Endometrium (tissue), 2 donors: ENCODE results near the gene TDP1.
"Not testable (repeated sequence)": the region's sequence is repeated elsewhere in the genome, so short reads cannot be mapped to it uniquely, and the experiment has no call there.

Experiments used
- FAIRE-seq: peaks from 2 replicates; lab custom pipeline; 2012; peaks lifted over from hg19 to GRCh38; lab: Jason Lieb, UNC
- donor health status: control.
- donor health status: control.

The TDP1 gene

DNA sequence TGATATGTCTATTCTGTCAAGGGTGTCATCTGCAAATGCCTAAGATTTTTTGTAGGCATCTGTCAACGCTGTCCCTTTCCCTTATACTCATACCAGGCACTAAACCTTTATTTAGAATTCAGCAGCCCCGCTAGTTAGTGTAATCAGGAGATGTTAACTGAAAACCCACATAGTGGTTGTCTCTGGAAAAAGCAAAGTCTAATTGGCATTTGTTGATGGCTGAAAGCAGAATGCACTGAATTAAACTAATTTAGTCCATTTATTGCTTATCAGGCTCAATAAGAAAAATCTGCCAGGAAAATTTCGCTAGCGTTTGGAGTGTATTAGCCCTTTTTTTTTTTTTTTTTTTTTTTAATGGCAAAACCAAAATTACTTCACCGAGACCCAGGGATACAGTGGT is 34.5 kb downstream of the TDP1 start:
- no peak for FAIRE-seq

DNA sequence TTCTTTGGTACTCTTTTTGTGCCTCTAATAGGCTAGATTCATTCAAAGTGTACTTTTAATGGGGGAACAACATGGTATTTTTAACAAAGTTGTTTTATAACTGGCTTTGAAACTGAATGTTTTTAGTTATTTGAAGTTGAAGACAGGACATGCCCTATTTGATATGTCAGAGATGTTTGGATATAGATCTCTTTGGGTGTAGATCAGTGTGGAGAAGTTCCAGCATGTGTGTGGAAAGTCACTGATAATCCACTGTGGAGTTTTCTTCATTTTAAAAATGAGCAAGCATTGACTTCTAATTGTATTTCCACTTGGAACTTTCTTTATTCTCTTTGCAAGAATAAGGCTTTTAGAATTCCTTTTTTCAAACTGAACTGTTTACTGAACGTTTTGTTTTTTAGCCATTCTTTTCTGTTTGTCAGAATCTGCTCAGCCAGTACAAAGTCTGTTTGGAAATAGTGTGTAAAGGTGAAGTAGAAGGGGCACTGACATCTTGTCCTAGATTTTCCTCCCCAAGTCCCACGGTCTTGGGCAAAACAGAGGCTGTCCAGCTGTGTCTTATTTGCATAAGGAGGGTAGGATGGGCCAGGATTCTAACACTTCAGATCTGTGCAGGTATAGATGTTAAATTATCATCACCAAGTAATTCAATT is 35.0 kb downstream of the TDP1 start:
- no peak for FAIRE-seq

DNA sequence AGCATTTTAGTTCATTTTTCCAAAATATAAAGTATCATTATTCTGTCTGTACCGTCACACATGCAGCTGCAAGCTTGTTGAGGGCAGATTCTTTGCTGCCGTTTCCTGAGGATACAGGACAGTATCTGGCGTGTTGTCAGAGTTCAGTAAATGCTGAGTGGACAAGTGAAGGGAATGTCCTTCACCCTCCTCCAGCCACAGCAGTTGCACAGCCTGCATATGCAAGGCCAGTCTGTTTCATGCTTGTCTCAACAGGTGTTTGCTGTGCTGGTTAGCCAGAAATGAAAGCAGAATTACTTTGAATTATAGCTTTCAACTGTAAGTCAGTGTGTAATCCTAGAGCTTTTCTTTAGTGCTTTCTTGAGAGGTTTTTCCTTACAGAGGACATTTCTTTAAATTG is 36.5 kb downstream of the TDP1 start:
- no peak for FAIRE-seq

DNA sequence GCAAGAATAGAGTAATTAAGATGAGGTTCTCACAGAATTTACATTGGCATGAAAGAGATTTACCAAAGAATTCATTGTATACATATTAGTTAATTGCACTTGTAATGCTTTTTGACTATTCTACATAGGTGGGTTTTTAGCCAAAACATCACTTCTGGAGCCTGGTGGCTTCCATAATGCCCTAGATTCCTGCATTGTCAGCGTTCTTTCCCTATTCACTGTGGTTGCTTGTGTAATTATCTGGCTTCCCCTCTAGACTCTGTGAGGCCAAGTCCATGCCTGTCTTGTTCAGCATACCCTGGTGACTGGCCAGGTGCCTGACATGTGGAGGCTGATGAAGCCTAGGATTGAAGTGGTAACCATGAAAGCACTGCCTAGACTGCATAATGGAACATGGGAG is 41.2 kb downstream of the TDP1 start:
- FAIRE-seq = no peak

DNA sequence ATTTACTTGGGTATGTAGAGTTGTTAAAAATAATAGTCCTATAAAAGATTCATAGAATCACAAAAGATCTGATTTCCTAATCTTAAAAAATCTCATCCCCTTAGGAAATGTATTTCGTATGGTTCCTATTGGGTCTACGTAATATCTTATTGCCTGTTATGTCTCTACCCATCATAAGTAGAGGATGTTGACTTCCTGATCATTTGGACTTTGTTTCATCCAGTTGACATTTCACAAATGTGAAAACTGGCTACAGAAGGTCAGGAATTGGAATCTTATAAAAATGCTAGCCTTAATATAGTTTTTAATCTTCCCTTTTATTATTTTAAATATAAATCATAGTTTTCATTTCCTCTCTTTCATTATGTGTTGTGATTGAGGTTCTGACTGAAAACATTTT is 45.2 kb downstream of the TDP1 start:
- no peak for FAIRE-seq

DNA sequence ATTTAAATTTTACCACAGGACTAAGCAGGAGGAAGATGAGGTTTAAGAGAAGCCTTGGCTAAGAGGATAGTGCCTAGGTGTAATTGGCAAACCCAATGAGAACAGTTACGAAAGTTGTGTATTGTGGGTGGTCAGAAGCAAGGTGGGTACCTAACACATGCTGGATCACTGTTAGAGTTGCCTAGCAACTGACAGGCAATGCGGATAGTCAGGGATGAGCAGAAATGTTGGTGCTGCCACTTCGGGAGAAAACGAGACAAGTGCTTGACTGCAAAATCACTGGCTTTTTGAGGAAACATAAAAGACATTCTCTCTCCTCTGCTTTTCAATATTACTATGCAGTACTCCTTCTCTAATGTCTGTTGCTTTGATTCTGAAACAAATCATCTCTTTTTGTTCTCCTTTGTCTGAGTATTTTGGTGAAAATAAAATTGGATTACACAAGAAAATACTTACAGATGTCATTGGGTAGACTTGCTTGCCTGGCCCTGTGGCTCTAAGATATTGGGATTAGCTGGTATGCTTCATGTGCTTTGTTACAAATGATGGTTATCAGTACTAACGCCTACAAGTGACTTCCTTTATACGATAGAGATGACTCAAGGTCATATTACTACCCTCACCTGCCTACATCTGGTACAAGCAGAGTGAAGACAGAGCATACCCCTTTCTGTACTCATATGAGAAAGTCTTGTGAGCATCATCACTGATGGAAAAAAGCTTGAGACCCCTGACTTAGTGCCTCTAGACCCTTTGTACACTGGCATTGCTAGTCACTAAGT is 48.0 kb downstream of the TDP1 start:
- FAIRE-seq = no peak

DNA sequence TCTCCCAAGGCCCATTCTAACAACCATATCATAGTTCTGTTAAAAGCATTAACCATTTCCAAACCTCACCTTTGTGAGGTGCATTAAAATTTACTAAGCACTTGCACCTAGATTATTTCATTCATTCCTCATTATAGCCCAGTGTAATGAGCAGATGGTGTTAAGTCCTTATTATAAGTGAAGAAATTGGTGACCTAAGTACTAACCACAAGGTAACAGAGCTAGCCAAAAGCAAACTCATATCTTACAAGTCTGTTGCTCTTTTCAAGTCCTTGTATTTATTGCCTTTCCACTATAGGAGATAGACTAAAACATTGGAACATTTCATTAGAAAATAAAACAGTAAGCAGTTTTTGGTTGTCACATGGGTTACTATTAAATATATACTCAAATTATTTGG is 49.7 kb downstream of the TDP1 start:
- FAIRE-seq = no peak

DNA sequence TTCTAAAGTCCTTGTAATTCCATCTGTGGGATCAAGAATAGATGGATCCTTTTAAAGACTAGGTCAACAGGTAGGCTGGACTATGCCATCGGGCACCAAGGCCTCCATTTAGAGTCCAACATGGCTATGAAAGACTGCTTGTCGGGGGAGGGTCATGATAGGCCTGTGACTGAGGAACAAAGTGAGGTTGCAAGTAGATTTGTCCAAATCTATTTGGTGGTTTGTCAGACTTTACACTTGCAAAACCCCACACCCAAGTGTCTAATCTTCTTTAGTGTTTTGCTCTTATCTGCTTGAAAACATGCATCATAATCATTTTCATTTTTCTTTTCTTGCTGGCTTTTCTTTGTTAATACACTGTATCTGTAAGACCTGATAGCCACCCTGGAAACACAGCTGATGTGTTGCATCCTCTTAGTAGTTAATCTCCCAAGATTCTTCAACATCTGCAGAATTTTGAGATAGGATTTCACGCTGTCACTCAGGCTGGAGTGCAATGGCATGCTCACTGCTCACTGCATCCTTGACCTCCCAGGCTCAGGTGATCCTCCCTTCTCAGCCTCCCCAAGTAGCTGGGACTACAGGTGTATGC is 50.3 kb downstream of the TDP1 start:
- FAIRE-seq = no peak

DNA sequence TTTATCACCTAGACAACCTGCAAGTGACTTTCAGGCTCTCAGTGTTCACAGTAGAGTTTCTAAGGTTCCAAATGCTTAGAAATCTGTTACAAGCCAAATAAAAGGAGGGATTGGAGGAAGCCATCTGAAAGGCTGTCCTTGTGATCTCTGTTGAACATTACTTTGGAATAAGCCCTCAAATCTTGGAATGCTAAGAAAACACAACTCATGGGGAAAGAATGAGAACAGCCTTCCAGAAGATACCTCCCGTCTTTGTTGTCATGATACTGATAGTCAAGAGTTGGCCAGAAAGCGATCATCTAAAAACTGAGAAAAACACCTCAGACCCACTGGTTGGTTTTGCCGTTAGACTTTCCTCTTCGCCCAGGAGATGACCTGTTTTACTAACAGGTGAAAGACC is 61.6 kb downstream of the TDP1 start:
- no peak for FAIRE-seq

DNA sequence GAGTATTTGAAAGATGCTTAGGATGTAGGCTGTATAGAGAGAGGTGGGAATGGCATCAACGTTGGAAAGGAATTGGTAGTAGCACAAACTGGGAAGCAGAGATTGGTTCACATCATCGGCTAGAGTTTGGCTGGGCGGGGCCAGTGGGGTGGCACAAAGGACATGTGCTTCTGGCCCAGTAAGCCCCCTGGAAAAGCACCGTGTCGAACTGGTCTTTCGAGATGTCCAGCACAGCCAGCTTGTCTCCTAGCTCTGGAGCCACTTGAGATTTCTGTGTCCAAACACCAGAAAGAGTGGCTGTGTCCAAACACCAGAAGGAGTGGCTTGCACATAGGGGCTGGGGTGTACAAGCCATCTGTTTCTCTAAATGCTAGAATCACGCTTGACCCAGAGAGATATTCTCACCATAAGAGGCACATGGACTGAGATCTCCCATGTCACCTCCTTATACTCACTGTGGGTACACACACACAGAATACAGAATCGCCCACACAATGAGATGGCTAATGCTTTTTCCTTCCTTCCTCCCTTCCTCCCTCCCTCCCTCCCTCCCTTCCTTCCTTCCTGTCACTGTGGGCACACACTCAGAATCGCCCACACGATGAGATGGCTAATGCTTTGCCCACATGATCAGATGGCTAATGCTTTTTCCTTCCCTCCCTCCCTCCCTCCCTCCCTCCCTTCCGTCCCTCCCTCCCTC is 64.2 kb downstream of the TDP1 start:
- FAIRE-seq = no peak

DNA sequence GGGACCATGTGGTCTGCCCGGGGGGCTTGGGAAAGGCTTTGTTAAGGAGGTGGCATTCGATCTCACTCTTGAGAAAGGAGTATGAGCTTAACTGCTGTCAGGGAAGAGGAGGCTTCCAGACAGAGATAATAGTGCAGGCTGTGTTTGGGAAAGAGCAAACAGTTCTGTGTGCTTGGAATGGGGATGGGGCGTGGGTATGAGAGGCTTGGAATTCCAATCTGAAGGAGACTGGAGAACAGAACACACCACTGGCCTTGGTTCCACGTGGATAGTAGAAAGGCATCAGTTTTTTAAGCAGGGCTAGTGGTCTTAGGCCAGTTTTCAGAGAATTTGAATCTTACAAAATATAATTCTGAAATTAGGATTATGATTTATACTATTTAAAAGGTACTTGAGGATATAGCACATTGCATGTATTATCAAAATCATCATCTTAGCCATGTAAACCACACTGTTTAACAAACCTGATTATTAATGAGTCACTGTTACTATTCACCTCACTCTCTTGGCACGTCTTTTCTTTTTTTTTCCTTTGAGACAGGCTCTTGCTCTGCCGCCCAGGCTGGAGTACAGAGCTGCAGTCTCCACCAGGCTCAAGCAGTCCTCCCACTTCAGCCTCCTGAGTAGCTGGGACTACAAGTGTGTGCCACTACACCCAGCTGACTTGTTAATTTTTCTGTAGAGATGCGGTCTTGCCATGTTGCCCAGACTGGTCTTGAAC is 67.6 kb downstream of the TDP1 start:
- no peak for FAIRE-seq

DNA sequence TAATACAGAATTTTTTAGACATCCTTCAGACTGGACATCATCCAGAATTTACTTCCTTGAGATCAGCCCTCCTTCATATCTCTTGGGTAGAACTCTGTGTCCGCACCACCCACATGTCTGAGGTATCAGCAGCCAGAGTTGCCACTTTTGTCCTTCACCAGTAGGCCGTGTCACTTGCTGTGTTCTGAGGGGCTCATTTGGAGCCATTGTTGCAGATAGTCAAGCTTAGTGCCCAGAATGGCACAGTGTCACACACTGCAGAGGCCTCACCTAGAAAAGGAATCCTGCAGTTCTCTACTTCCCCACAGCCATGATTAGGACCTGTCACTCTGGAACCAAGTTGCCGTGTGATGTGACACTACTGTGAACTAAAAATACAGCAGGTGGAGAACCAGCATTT is 69.2 kb downstream of the TDP1 start:
- FAIRE-seq = no peak

DNA sequence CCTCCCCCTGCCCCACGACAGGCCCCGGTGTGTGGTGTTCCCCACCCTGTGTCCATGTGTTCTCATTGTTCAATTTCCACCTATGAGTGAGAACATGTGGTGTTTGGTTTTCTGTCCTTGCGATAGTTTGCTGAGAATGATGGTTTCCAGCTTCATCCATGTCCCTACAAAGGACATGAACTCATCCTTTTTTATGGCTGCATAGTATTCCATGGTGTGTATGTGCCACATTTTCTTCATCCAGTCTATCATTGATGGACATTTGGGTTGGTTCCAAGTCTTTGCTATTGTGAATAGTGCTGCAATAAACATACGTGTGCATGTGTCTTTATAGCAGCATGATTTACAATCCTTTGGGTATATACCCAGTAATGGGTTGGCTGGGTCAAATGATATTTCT is 70.9 kb downstream of the TDP1 start:
- not testable (repeated sequence) for FAIRE-seq

DNA sequence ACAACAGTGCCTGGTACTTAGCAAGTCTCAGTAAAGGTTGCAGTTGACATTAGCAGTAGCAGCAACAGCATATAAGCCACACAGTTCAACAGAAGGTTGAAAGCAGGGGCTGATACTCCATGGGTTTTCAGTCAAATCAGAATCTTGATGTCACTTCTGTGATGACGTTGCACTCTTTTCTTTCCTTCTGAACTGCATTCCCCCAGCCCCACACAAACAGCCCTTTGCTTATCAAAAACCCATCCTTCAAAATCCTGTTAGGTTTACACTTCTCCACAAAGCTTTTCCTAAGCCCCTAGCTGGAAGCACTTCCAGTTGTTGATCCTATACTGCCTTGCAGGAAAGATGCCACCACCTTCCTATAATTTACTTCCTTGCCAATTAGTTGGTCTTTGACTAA is 72.1 kb downstream of the TDP1 start:
- FAIRE-seq = no peak

DNA sequence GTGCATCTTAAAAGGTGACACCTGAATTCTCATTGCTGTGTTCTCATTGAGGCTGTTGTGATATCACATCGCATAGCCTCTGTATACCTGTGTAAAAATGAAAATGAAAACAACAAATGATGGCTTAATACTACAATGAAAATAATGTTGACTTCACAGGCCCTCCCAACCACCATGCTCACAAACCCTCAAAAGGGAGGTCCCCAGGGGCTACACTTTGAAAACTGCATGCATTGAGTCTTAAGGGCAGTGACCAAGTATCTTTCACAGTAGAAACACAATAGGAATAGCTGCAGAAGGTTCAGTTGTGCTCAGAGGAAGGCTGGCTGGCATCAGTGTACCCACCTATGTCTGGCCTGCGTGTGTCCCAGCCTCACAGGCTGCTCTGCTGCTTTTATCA is 78.4 kb downstream of the TDP1 start:
- FAIRE-seq = no peak

DNA sequence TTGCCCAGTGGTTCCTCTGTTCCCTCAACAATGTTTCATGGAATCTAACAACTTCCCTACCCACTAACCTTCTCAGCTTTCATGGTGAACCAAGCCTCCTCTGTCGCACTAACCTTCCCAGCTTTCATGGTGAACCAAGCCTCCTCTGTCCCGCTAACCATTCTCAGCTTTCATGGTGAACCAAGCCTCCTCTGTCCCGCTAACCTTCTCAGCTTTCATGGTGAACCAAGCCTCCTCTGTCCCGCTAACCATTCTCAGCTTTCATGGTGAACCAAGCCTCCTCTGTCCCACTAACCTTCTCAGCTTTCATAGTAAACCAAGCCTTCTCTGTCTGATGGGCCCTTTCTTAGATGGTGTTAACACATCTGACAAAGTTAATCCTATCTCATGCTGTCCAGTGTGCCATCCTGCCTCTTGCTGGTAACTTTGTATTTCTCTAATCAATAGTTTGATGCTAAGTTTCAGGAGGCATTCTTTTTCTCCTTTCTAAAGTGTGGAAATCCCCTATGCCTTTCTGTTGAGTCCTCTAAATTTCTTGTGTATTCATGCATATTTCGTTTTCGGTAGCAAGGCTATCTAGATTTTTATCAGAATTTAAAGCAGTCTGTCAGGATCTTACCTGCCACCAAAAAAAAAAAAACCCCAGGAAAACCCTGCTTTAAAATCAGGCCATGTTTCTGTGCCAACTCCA is 79.3 kb downstream of the TDP1 start:
- no peak for FAIRE-seq

DNA sequence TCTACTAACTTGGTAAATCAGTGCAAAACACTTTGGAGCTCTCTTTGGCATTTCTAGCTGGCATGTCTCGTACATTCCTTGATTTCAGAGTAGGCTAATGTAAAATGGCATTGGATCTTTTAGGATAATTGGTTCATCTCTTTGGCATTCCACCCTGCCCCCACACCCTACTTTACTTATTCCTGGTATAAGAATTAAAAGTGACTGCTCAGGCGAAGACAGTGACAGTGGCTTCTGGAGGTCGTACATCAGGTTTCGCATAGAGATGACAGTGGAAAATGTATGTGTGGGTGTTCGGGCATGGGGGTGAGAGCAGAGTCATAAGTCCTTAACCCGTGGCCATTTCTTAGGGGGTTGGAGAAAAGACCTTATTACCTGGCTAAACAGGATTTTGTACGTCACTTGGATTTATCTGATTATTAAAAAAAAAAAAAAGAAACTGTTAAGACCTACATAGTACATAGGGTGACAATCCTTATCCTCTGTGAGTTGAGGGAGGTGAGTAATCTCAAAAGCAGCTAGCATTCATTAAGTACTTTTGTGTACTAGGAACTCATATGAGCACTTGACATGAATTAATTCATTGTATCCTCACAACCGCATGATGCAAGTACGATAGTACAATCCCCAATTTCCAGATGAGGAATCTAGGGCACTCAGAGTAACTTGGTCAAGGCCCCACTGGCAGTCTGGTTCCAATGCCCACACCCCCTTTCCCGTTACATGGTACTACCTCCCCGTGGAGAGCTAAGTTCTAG is 83.7 kb downstream of the TDP1 start:
- FAIRE-seq = no peak

DNA sequence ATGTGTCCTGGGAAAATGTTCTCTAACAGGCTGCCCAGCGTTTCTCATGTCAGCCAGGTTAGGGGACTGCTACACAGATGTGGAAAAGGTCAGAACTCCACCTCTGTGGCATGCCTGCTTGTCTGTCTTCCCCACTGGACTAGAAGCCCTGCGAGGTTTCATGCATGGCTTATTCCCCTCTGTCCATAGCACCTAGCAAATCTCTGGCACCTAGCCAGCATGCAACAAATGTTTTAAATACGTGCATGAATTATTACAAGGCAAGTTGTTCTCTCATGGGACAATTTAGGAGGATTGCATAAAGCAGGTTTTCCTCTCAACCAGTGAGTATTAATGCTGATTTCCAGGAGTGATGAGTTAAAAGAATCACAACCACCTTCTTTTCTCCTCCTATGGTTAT is 84.7 kb downstream of the TDP1 start:
- no peak for FAIRE-seq

DNA sequence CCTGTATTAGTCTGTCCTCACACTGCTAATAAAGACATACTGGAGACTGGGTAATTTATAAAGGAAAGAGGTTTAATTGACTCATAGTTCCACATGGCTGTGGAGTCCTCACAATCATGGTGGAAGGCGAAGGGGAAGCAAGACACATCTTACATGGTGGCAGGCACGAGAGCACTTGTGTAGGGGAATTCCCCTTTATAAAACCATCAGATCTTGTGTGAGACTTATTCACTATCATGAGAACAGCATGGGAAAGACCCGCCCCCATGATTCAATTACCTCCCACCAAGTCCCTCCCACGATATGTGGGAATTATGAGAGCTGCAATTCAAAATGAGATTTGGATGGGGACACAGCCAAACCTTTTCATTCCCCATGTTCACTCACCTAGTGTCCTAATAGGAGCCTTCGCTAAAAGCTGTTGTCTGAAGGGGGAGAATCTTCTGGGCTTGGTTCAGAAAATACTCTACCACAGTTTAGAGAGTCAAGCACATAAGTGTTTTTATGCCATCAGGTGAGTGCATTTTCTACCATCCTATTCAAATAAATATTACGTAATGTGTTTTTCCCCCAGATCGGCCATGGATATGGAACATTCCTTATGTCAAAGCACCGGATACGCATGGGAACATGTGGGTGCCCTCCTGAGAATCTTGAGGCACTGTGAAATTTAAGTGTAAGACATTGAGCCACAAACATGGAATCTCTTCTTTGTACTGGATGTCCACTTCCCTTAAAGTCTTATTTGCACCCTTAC is 86.9 kb downstream of the TDP1 start:
- no peak for FAIRE-seq

DNA sequence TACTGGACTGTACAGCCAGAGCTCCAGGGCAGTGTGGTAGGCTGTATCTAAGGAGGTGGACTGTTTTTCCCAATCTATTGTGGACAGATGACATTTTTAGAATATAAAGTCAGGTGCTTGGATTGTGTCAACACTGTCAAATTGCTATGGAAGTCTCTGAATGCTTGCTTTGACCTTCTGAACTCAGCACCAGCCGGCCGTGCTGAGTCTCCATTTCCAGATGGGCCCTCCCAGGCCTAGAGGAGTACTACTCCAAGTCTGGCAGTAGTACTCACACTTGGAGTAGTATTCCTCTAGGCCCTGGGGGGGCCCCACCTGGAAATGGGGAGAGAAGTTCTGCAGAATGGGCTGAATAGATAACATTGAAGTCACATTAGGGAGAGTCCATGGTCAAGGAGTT is 89.9 kb downstream of the TDP1 start:
- no peak for FAIRE-seq
